LNCAP (cell line): ENCODE measurements around the gene TMEM259.

Source experiments
- CTCF ChIP-seq: fragments of 450-650 bp; IDR thresholded peaks from 2 replicates; pipeline ENCODE4 v1.5.1; 2017; ENCODE audit warnings: mild to moderate bottlenecking

Gene TMEM259

GRCh38 chr19:963486-963951, 57.4 kb downstream of the TMEM259 start:
- no peak for TF ChIP-seq CTCF

- no peak for TF ChIP-seq CTCF
Observed at GRCh38 chr19:962683-963400, 58.1 kb downstream of the TMEM259 start.

DNA sequence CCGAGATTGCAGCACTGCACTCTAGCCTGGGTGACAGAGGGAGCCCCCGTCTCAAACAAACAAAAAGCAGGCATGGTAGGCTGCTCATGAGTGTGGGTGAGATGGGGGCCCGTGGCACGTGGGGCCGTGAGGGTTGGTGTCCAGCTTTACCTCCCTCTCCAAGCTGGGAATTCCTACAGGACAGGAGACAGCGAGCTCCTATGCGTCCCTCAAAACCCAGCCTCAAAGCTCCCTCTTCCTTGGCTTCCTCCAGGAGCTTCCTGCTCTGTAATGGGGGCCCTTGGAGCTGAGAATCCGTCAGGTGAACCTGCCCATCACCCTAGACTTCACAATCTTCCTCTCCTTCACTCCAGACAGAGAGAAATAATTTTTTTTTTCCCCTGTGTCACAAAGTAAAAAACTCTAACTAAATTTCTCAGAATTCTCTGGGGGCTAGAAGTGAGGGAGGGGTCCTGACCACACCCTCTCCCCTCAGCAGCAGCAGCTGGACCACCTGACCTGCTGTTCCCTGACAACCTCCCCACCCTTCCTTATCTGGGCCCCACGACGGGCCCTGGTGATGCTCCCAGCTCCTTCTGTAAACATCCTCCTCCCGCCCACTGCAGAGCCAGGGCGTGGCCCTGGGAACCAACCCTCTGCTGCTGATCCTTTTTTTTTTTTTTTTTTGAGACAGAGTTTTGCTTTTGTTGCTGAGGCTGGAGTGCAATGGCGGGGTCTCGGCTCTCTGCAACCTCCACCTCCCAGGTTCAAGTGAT, 58.9 kb downstream of the TMEM259 start:
- no peak for TF ChIP-seq CTCF

DNA sequence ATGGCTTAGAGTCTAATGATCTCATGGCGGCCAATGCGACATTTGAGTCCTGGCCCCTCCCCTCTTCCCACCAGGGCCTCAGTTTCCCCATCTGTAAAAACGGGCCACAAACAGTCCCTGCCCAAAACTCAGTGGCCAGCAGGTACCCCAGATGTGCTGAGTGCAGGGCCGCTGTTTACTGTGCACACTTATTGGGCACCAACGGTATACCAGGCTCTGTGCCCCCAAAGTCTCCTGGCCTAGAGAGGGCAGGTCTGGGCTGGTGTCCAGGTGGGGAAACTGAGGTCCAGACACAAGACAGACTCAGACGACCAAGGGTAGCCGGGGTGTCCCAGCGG, 60.4 kb downstream of the TMEM259 start:
- no peak for TF ChIP-seq CTCF

DNA sequence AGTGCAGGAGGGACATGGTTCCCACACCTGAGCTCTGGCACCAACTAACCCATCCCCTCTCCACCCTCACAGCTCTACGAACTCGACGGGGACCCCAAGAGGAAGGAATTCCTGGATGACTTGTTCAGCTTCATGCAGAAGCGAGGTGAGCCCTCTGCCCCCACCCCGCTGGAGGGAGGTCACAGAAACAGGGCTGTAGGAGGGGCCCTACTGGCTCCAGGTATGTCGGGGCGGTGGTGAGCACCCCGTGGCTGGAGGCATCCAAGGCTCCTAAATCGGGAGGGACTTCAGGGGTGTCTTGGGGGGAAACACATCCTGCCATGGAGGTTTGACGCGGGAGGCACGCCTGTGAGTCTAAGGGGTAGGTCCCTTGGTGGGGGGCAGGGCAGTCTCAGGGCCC, 60.9 kb downstream of the TMEM259 start:
- no peak for TF ChIP-seq CTCF
